ENCODE measurements around the gene C6orf163. TPM values are rescaled to one million over a fixed set of nuclear protein-coding genes. Genes with fewer than 3 reads are reported as not detected.

Gene C6orf163
- total RNA-seq, 2 donors from 2014 or later = 4.7 to 7.4 TPM

GRCh38 chr6:87341158-87341557 is 3.5 kb upstream of the C6orf163 start:
- no peak overlapping the region for H3K4me3 ChIP-seq
- H3K27me3 ChIP-seq (replicated peaks; ENCODE audit: insufficient read depth) = no peaks in the 10 kb centered on the region
- TF ChIP-seq CTCF (IDR thresholded peaks at IDR 0.05) (no peak), POLR2AphosphoS5 (IDR thresholded peaks at IDR 0.05) (no peak), POLR2A (IDR thresholded peaks at IDR 0.05) (no peak)
- H3K36me3 ChIP-seq = no peaks in the 10 kb centered on the region
- WGBS = 88% methylated on average over 2 of the region's 2 CpGs
- DNase-seq (ENCODE audit: low spot score) = no peak
- no peak overlapping the region for H3K27ac ChIP-seq
- no peaks in the 10 kb centered on the region for H3K9me3 ChIP-seq
- intact Hi-C loops (cut with DNase I) = no loop called here
- H3K4me1 ChIP-seq (replicated peaks) = no peaks in the 10 kb centered on the region

DNA sequence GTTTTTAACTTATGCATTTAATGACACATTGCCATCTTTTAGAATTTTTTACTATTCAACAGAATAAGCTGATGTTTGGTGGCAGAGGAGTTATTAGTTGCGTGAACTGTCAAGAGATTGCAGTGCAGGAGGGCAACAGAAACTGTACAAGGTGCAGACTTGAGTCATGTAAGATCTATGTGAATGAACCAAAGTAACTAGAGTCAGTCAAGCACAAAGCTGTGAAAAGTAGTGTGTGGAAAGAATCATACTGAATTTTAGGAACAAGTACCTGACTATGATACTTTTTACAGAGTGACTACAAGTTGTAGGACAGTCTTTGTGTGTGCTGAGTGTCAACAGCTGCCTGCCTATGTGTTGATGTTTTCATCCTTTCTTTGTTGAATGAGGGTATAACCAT is 2.7 kb upstream of the C6orf163 start:
- Histone ChIP-seq H3K4me3 (no peak overlapping the region), H3K27me3 (replicated peaks; ENCODE audit: insufficient read depth) (no peaks in the 10 kb centered on the region), H3K36me3 (no peaks in the 10 kb centered on the region), H3K27ac (no peak overlapping the region), H3K4me1 (replicated peaks) (no peaks in the 10 kb centered on the region), H3K9me3 (no peaks in the 10 kb centered on the region)
- DNase-seq (ENCODE audit: low spot score) = no peak
- intact Hi-C loops (cut with DNase I) = no loop called here
- 100% methylated on average over 1 of the region's 1 CpG for WGBS
- TF ChIP-seq POLR2AphosphoS5 (IDR thresholded peaks at IDR 0.05) = no peak
- no peak for TF ChIP-seq POLR2A (IDR thresholded peaks at IDR 0.05)
- TF ChIP-seq CTCF (IDR thresholded peaks at IDR 0.05) = no peak

DNA sequence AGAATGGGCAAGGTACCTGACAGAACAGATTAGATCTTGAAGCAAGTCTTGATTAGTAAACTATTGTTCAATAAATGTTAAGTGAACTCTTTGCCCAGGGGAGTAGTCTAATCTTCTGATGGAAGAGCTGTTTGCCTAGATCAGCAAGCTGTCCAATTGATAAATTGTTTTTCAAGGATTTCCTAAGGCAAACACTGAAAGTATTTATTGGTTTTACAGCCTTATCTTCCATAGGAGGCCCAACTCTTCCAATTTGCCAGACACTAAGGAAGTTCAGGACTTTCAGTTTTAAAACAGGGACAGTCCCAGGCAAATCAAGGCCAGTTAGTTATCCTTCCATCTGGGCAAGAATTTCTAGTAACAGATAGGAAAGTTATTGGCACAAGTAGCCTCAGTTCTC is 1.8 kb upstream of the C6orf163 start:
- TF ChIP-seq POLR2A (IDR thresholded peaks at IDR 0.05) (no peak), CTCF (IDR thresholded peaks at IDR 0.05) (no peak), POLR2AphosphoS5 (IDR thresholded peaks at IDR 0.05) (no peak)
- Histone ChIP-seq H3K4me3 (no peak overlapping the region), H3K4me1 (replicated peaks) (no peaks in the 10 kb centered on the region), H3K36me3 (no peaks in the 10 kb centered on the region), H3K9me3 (no peaks in the 10 kb centered on the region), H3K27ac (no peak overlapping the region), H3K27me3 (replicated peaks; ENCODE audit: insufficient read depth) (no peaks in the 10 kb centered on the region)
- intact Hi-C loops (cut with DNase I) = no loop called here
- no peak for DNase-seq (ENCODE audit: low spot score)

- Histone ChIP-seq H3K27me3 (replicated peaks; ENCODE audit: insufficient read depth) (no peaks in the 10 kb centered on the region), H3K4me1 (replicated peaks) (no peaks in the 10 kb centered on the region), H3K27ac (no peak overlapping the region), H3K4me3 (no peak overlapping the region), H3K36me3 (no peaks in the 10 kb centered on the region), H3K9me3 (no peaks in the 10 kb centered on the region)
- intact Hi-C loops (cut with DNase I) = no loop called here
- DNase-seq (ENCODE audit: low spot score) = no peak
- TF ChIP-seq POLR2AphosphoS5 (IDR thresholded peaks at IDR 0.05) = no peak
- no peak for TF ChIP-seq CTCF (IDR thresholded peaks at IDR 0.05)
- TF ChIP-seq POLR2A (IDR thresholded peaks at IDR 0.05) = no peak
- 78% methylated on average over 3 of the region's 3 CpGs for WGBS
These were observed 2.1 kb downstream of the C6orf163 start for GRCh38 chr6:87346700-87347099.

GRCh38 chr6:87349896-87350295 is 5.3 kb downstream of the C6orf163 start:
- TF ChIP-seq POLR2AphosphoS5 (IDR thresholded peaks at IDR 0.05) = no peak
- H3K4me1 ChIP-seq (replicated peaks) = no peaks in the 10 kb centered on the region
- H3K36me3 ChIP-seq = no peaks in the 10 kb centered on the region
- H3K27me3 ChIP-seq (replicated peaks; ENCODE audit: insufficient read depth) = no peaks in the 10 kb centered on the region
- no peak overlapping the region for H3K27ac ChIP-seq
- WGBS = 96% methylated on average over 2 of the region's 2 CpGs
- intact Hi-C loops (cut with DNase I) = no loop called here
- no peaks in the 10 kb centered on the region for H3K9me3 ChIP-seq
- DNase-seq (ENCODE audit: low spot score) = no peak
- H3K4me3 ChIP-seq = no peak overlapping the region
